CD14-positive monocyte (primary cell): ENCODE data around the gene GSE1. TPM values are rescaled to one million over a fixed set of nuclear protein-coding genes. Genes with fewer than 3 reads are reported as not detected.

Source experiments
- DNase-seq, 3 donors: peaks; one replicate each; pipeline ENCODE4 v3.0.0-alpha.2; 2011 to 2022
- H2AFZ ChIP-seq: 2 replicates; pipeline ENCODE4 v1.6.0; 2012; ENCODE audit warnings: mild to moderate bottlenecking, low read depth, low read length, inconsistent platforms; ENCODE audit not compliant: insufficient read depth, poor library complexity, severe bottlenecking
- H3K27ac ChIP-seq, 2 donors: 1 replicate in 1 of 2; 2 replicates in 1 of 2; pipeline ENCODE4 v1.5.1; 2012 to 2013; ENCODE audit warnings: low read length in 2 of 2, control low read depth in 1 of 2, inconsistent platforms in 1 of 2, low read depth in 1 of 2, mild to moderate bottlenecking in 1 of 2
- H3K27me3 ChIP-seq, 2 donors: one replicate each; pipeline versions ENCODE4 v1.6.0 to v1.6.1; 2011 to 2013; ENCODE audit warnings: low read length in 2 of 2; ENCODE audit not compliant: control insufficient read depth in 2 of 2, insufficient read depth in 2 of 2
- H3K36me3 ChIP-seq, 2 donors: replicated peaks in 1 of 2; 1 replicate in 1 of 2; 2 replicates in 1 of 2; pipeline versions ENCODE4 v1.5.1 to v1.6.1; 2012 to 2013; ENCODE audit warnings: low read length in 2 of 2, control low read depth in 1 of 2, inconsistent platforms in 1 of 2, mild to moderate bottlenecking in 1 of 2; ENCODE audit not compliant: insufficient read depth in 2 of 2, control insufficient read depth in 1 of 2
- H3K4me1 ChIP-seq, 2 donors: 1 replicate in 1 of 2; 2 replicates in 1 of 2; pipeline versions ENCODE4 v1.5.1 to v1.6.1; 2012 to 2013; ENCODE audit warnings: low read length in 2 of 2, control low read depth in 1 of 2, inconsistent platforms in 1 of 2, mild to moderate bottlenecking in 1 of 2, moderate library complexity in 1 of 2; ENCODE audit not compliant: insufficient read depth in 2 of 2, control insufficient read depth in 1 of 2
- H3K4me2 ChIP-seq: replicated peaks from 2 replicates; pipeline ENCODE3; 2012; ENCODE audit warnings: low read length, moderate library complexity, mild to moderate bottlenecking; ENCODE audit not compliant: poor library complexity, severe bottlenecking; ENCODE audit errors: extremely low read depth
- H3K4me3 ChIP-seq, 3 experiments: fragments of 200-600 bp in 1 of 3; sonication (generic) in 1 of 3; replicated peaks in 1 of 3; 1 replicate in 2 of 3; 2 replicates in 1 of 3; pipeline ENCODE4 v1.5.1; 2011 to 2013; ENCODE audit warnings: low read length in 3 of 3, mild to moderate bottlenecking in 3 of 3, control low read depth in 2 of 3, low read depth in 2 of 3, inconsistent platforms in 1 of 3, moderate library complexity in 1 of 3
- H3K79me2 ChIP-seq: 2 replicates; pipeline ENCODE4 v1.6.0; 2012; ENCODE audit warnings: mild to moderate bottlenecking, control low read depth, inconsistent platforms, low read length, moderate library complexity; ENCODE audit not compliant: insufficient read depth
- H3K9ac ChIP-seq: 2 replicates; pipeline ENCODE4 v1.6.0; 2017; ENCODE audit warnings: low read length, mild to moderate bottlenecking; ENCODE audit not compliant: insufficient read depth, poor library complexity, severe bottlenecking
- H3K9me3 ChIP-seq, 2 donors: replicated peaks in 1 of 2; 1 replicate in 1 of 2; 2 replicates in 1 of 2; pipeline versions ENCODE4 v1.5.1 to v1.6.1; 2012 to 2013; ENCODE audit warnings: low read length in 2 of 2, control low read depth in 1 of 2; ENCODE audit not compliant: control insufficient read depth in 1 of 2, insufficient read depth in 1 of 2
- H4K20me1 ChIP-seq: 2 replicates; pipeline ENCODE4 v1.6.0; 2012; ENCODE audit warnings: mild to moderate bottlenecking, low read length, control low read depth, moderate library complexity; ENCODE audit not compliant: insufficient read depth
- H3K27ac Mint-ChIP-seq, 7 donors: one replicate each; pipeline ENCODE4 v1.8.0; 2020; ENCODE audit warnings: mild to moderate bottlenecking in 7 of 7, mixed read lengths in 7 of 7, moderate library complexity in 6 of 7, inconsistent platforms in 2 of 7
- H3K27me3 Mint-ChIP-seq, 3 donors: one replicate each; pipeline ENCODE4 v1.8.0; 2021 to 2022; ENCODE audit warnings: low read depth in 3 of 3, mild to moderate bottlenecking in 3 of 3, mixed read lengths in 3 of 3, moderate library complexity in 3 of 3, inconsistent platforms in 1 of 3
- H3K36me3 Mint-ChIP-seq, 2 donors: one replicate each; pipeline ENCODE4 v1.8.0; 2020; ENCODE audit warnings: mixed read lengths in 2 of 2, inconsistent platforms in 1 of 2, mild to moderate bottlenecking in 1 of 2
- H3K4me1 Mint-ChIP-seq: one replicate; pipeline ENCODE4 v1.8.0; 2020; ENCODE audit warnings: mild to moderate bottlenecking, mixed read lengths
- H3K4me3 Mint-ChIP-seq, 2 donors: one replicate each; pipeline ENCODE4 v1.8.0; 2020; ENCODE audit warnings: mild to moderate bottlenecking in 2 of 2, mixed read lengths in 2 of 2, moderate library complexity in 1 of 2
- H3K9me3 Mint-ChIP-seq, 7 donors: one replicate each; pipeline ENCODE4 v1.8.0; 2020 to 2022; ENCODE audit warnings: mixed read lengths in 7 of 7, mild to moderate bottlenecking in 6 of 7, moderate library complexity in 6 of 7, inconsistent platforms in 2 of 7
- WGBS: methylation state at CpG from one replicate; pipeline ENCODE4 v1.1.5; 2013; ENCODE audit warnings: missing lambda C conversion rate; ENCODE audit not compliant: insufficient coverage; 5-methylcytosine and 5-hydroxymethylcytosine counted together
- intact Hi-C, 2 donors: fragments of 100-400 bp; cut with micrococcal nuclease; formaldehyde crosslinking; loops; one replicate each; pipeline versions ENCODE4 v1.15.0 to v1.15.1; 2023
- polyA plus RNA-seq, 3 donors: library from polyadenylated mRNA; depleted of rRNA in 1 of 3; unstranded in 2 of 3; stranded (reverse) in 1 of 3; fragments of 300-500 nt in 2 of 3; fragments of >200 nt in 1 of 3; fragmentation: Illumina TruSeq in 2 of 3; gene quantifications; 1 replicate in 2 of 3; 2 replicates in 1 of 3; pipeline ENCODE4 v1.2.3, GENCODE V29; 2012 to 2021
- TF ChIP-seq, protein P1 (sequence below): fragments of 200-600 bp; IDR thresholded peaks from one replicate; pipeline ENCODE4 v1.8.0; 2022; ENCODE audit warnings: antibody characterized with exemption, mild to moderate bottlenecking

The GSE1 gene
- polyA plus RNA-seq, 3 donors = 0.67 to 38.9 (median 0.86) TPM

DNA sequence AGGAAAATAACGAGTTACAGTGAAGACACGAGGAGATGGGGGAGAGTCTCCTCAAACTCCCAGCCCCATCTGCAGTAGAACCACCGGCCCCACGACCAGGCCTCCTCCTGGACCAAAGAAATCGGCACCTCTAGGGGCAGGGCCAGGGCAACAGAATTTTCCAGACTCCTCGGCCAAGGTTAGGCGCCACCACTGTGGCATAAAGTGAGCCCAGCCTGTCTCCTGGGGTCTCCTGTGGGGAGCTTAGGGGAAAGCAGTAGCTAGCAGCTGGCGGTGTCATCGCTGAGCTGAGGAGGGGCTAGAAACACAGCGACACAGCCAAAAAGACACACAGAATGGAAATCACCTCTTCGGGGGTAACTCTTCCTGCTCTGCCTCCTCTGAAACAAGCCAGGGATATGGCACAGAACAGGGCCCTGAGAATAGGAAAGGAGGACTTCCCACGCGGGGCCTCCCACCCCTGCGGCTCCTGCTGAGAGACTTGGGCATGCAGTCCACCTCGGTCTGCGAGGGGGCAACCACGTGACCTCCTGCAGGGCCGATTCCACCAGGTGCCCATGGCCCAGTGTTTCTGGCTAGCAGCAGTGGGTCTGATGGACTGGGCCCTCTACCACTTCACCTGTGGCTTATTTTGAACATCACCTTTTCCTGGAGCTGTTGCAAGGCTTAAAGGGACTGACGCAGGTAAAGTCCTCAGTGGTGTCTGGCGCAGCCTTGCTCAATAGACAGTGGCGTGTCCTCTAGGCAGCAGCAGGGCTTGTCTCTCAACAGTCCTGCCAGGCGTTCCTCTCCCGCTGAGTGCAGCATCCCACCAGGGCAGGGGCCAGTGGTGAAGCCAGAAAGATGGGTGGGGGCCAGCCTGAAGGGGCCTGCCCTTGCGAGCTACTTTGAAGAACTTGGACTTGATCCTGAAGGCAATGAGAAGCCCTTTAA, 82.3 kb downstream of the GSE1 start:
- H3K9ac ChIP-seq = no peak overlapping the region
- H3K27me3 ChIP-seq = peaks cover 0 to 4% of the 10 kb centered on the region in 2 donors
- no peaks in the 10 kb centered on the region for H3K4me1 ChIP-seq
- peaks cover 16 to 21% (median 16%) of the 10 kb centered on the region in 3 donors for H3K27me3 Mint-ChIP-seq
- no peak overlapping the region for H3K4me2 ChIP-seq
- no peak overlapping the region for H3K27ac Mint-ChIP-seq
- TF ChIP-seq, protein P1, sequence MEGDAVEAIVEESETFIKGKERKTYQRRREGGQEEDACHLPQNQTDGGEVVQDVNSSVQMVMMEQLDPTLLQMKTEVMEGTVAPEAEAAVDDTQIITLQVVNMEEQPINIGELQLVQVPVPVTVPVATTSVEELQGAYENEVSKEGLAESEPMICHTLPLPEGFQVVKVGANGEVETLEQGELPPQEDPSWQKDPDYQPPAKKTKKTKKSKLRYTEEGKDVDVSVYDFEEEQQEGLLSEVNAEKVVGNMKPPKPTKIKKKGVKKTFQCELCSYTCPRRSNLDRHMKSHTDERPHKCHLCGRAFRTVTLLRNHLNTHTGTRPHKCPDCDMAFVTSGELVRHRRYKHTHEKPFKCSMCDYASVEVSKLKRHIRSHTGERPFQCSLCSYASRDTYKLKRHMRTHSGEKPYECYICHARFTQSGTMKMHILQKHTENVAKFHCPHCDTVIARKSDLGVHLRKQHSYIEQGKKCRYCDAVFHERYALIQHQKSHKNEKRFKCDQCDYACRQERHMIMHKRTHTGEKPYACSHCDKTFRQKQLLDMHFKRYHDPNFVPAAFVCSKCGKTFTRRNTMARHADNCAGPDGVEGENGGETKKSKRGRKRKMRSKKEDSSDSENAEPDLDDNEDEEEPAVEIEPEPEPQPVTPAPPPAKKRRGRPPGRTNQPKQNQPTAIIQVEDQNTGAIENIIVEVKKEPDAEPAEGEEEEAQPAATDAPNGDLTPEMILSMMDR = no peak
- H3K36me3 Mint-ChIP-seq = no peaks in the 10 kb centered on the region
- H3K79me2 ChIP-seq = no peaks in the 10 kb centered on the region
- no peaks in the 10 kb centered on the region for H4K20me1 ChIP-seq
- no peak overlapping the region for H3K4me3 Mint-ChIP-seq
- H3K9me3 ChIP-seq = no peaks in the 10 kb centered on the region
- WGBS = 86% methylated on average over 20 of the region's 24 CpGs
- DNase-seq = no peak
- H3K27ac ChIP-seq = no peak overlapping the region
- peaks cover 0 to 5% (median 0%) of the 10 kb centered on the region in 7 donors for H3K9me3 Mint-ChIP-seq
- no peak overlapping the region for H3K4me3 ChIP-seq
- intact Hi-C loops = no loop called here
- H3K4me1 Mint-ChIP-seq = peaks cover 5% of the 10 kb centered on the region
- H2AFZ ChIP-seq = no peak overlapping the region
- no peaks in the 10 kb centered on the region for H3K36me3 ChIP-seq

DNA sequence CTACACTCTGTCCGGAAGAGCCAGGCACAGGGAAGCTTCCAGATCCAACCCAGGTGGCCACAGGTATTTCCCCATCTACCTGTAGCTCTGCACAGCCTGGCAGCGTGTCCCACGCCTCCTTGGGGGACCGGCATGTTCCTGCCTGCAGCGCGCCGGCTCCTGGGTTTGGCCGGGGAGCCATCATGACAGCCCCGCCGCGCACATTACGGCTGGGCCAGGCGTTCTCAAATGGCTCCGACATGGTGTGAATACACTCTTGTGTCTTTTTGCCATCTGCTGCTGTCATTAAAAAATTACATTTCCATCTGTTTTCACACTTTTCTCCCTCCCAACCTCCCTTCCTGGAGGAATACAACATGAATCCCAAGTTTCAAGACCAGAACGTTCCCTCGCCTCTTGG, 83.7 kb downstream of the GSE1 start:
- Histone ChIP-seq H3K4me2 (no peak overlapping the region), H2AFZ (no peak overlapping the region), H3K36me3 (no peaks in the 10 kb centered on the region), H3K27ac (no peak overlapping the region), H3K9ac (no peak overlapping the region), H4K20me1 (no peaks in the 10 kb centered on the region), H3K79me2 (no peaks in the 10 kb centered on the region), H3K4me1 (no peaks in the 10 kb centered on the region), H3K4me3 (no peak overlapping the region), H3K9me3 (peaks cover 0 to 3% of the 10 kb centered on the region in 2 donors), H3K27me3 (peaks cover 0 to 4% of the 10 kb centered on the region in 2 donors)
- WGBS = 94% methylated on average over 12 of the region's 16 CpGs
- H3K27me3 Mint-ChIP-seq = peaks cover 8 to 17% (median 11%) of the 10 kb centered on the region in 3 donors
- H3K9me3 Mint-ChIP-seq = peaks cover 0 to 9% (median 2%) of the 10 kb centered on the region in 7 donors
- H3K36me3 Mint-ChIP-seq = peaks cover 3% of the 10 kb centered on the region in 2 donors
- TF ChIP-seq, protein P1 = no peak
- DNase-seq = no peak
- no peak overlapping the region for H3K4me3 Mint-ChIP-seq
- H3K4me1 Mint-ChIP-seq = peaks cover 5% of the 10 kb centered on the region
- no peak overlapping the region for H3K27ac Mint-ChIP-seq
- intact Hi-C loops = no loop called here
